OCI-LY3 (cell line): ENCODE data around the gene KPNB1.

Source experiments
- CTCF ChIP-seq: fragments of 200-600, 300-600 bp; sonication (generic); IDR thresholded peaks from 2 replicates; pipeline ENCODE4 v1.5.1; 2014; ENCODE audit warnings: antibody characterized with exemption, low read length, low read depth
- EZH2phosphoT487 ChIP-seq: fragments of 200-600 bp; shearing (Covaris generic); IDR thresholded peaks from 2 replicates; pipeline ENCODE4 v1.6.1; 2018; ENCODE audit warnings: antibody characterized with exemption, mixed run types, low read depth

- TF ChIP-seq CTCF (no peak), EZH2phosphoT487 (no peak)
Observed at GRCh38 chr17:47660064-47660492, 10.4 kb downstream of the KPNB1 start.
